Osteoblast (primary cell): ENCODE results near the gene PPP4R1. TPM values are rescaled to one million over a fixed set of nuclear protein-coding genes. Genes with fewer than 3 reads are reported as not detected.

Source experiments
- DNase-seq: peaks from one replicate; pipeline ENCODE4 v3.0.0; 2011; ENCODE audit warnings: low spot score, mixed read lengths; ENCODE audit not compliant: insufficient read length; ENCODE audit errors: missing footprints
- H2AFZ ChIP-seq: 2 replicates; pipeline ENCODE4 v1.6.0; 2011; ENCODE audit warnings: mild to moderate bottlenecking, low read length
- H3K27ac ChIP-seq: 2 replicates; pipeline ENCODE4 v1.5.1; 2011; ENCODE audit warnings: mild to moderate bottlenecking, low read depth, low read length, moderate library complexity
- H3K27me3 ChIP-seq: 2 replicates; pipeline ENCODE4 v1.6.0; 2012; ENCODE audit warnings: mild to moderate bottlenecking, control low read depth, inconsistent platforms, low read length, moderate library complexity; ENCODE audit not compliant: insufficient read depth
- H3K36me3 ChIP-seq: 2 replicates; pipeline ENCODE4 v1.5.1; 2011; ENCODE audit warnings: mild to moderate bottlenecking, low read length, control low read depth, moderate library complexity; ENCODE audit not compliant: insufficient read depth
- H3K4me1 ChIP-seq: 2 replicates; pipeline ENCODE4 v1.5.1; 2011; ENCODE audit warnings: mild to moderate bottlenecking, low read length, control low read depth, moderate library complexity; ENCODE audit not compliant: insufficient read depth
- H3K4me2 ChIP-seq: 2 replicates; pipeline ENCODE4 v1.6.0; 2011; ENCODE audit warnings: mild to moderate bottlenecking, low read length; ENCODE audit not compliant: insufficient read depth
- H3K4me3 ChIP-seq: fragments of 200-600 bp; sonication (generic); 3 replicates; pipeline ENCODE4 v1.5.1; 2012; ENCODE audit warnings: mild to moderate bottlenecking, low read length, inconsistent platforms; ENCODE audit not compliant: insufficient read depth
- H3K79me2 ChIP-seq: 2 replicates; pipeline ENCODE4 v1.6.0; 2012; ENCODE audit warnings: mild to moderate bottlenecking, low read length, control low read depth, inconsistent platforms; ENCODE audit not compliant: insufficient read depth
- H3K9me3 ChIP-seq: 2 replicates; pipeline ENCODE4 v1.5.1; 2011; ENCODE audit warnings: low read depth, low read length, control low read depth
- H4K20me1 ChIP-seq: 2 replicates; pipeline ENCODE4 v1.6.0; 2012; ENCODE audit warnings: mild to moderate bottlenecking, low read length, control low read depth; ENCODE audit not compliant: insufficient read depth
- total RNA-seq: library from RNA; depleted of rRNA; stranded (reverse); fragments of >200 nt; gene quantifications from 2 replicates; pipeline ENCODE4 v1.2.3, GENCODE V29; 2012
- TF ChIP-seq, protein P1 (sequence below): IDR thresholded peaks from 2 replicates; pipeline ENCODE4 v1.5.1; 2011; ENCODE audit warnings: mild to moderate bottlenecking, low read depth, low read length, moderate library complexity; ENCODE audit errors: extremely low read depth

Gene PPP4R1
- total RNA-seq, 1 donor: 143 TPM

DNA sequence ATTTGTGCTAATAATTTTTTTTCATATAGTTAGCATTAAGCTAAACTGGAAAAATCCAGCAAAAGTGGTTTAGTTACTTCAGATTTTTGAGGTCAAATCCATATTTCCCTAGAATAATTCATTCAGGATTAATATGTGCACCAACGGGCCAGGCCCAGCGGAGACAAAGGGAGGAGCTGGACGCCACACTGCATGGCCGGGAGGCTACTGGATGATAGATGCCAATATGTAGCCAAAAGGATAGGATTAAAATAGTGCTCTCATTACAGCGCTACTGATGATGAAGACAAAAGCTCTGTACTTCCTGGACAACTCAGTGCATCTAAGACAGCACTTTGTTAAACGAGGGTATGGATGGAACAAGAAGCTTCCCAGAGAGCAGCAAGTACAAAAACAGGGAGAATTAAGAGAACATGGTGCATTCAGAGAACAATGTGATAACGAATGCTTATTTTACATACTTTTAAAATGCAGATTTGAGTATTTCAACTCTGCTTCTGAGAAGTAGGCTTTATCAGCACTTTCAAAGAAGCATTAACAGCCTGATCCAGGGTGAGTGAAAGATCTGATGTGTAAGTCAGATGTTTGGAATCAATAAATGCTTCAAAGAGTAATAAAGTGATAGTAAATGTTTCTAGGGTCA is 39.8 kb downstream of the PPP4R1 start:
- Histone ChIP-seq H3K36me3 (peaks cover 43% of the 10 kb centered on the region), H3K27me3 (no peaks in the 10 kb centered on the region), H3K9me3 (no peaks in the 10 kb centered on the region), H3K4me2 (no peak overlapping the region), H2AFZ (no peak overlapping the region), H3K27ac (no peak overlapping the region), H4K20me1 (peaks cover 4% of the 10 kb centered on the region), H3K4me3 (no peak overlapping the region), H3K79me2 (peaks cover 27% of the 10 kb centered on the region), H3K4me1 (peaks cover 3% of the 10 kb centered on the region)
- no peak for DNase-seq
- TF ChIP-seq, protein P1, sequence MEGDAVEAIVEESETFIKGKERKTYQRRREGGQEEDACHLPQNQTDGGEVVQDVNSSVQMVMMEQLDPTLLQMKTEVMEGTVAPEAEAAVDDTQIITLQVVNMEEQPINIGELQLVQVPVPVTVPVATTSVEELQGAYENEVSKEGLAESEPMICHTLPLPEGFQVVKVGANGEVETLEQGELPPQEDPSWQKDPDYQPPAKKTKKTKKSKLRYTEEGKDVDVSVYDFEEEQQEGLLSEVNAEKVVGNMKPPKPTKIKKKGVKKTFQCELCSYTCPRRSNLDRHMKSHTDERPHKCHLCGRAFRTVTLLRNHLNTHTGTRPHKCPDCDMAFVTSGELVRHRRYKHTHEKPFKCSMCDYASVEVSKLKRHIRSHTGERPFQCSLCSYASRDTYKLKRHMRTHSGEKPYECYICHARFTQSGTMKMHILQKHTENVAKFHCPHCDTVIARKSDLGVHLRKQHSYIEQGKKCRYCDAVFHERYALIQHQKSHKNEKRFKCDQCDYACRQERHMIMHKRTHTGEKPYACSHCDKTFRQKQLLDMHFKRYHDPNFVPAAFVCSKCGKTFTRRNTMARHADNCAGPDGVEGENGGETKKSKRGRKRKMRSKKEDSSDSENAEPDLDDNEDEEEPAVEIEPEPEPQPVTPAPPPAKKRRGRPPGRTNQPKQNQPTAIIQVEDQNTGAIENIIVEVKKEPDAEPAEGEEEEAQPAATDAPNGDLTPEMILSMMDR: no peak

DNA sequence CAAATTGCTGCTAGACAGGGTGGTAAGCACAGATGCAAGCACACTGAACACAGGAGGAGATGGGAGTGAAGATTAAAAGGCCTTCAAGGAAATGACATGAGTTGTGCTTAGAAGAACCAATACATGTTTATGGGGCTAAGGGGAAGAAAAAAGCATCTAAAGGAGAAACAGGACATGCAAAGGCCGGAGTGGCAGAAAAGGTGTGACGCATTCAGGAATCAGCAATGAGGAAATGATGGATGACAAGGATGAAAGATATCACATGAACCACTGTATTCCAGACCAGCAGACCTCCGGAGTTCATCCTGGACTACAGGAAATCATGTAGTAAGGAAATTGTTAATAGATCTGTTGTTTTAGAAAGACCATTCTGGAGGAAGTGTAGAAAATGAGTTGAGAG is 42.8 kb downstream of the PPP4R1 start:
- H3K36me3 ChIP-seq: peaks cover 58% of the 10 kb centered on the region
- H3K27me3 ChIP-seq: no peaks in the 10 kb centered on the region
- H3K27ac ChIP-seq: no peak overlapping the region
- H3K79me2 ChIP-seq: peaks cover 27% of the 10 kb centered on the region
- peaks cover 2% of the 10 kb centered on the region for H4K20me1 ChIP-seq
- DNase-seq: no peak
- peaks cover 3% of the 10 kb centered on the region for H3K4me1 ChIP-seq
- no peak overlapping the region for H2AFZ ChIP-seq
- no peak overlapping the region for H3K4me3 ChIP-seq
- H3K4me2 ChIP-seq: no peak overlapping the region
- no peaks in the 10 kb centered on the region for H3K9me3 ChIP-seq
- TF ChIP-seq, protein P1: no peak

DNA sequence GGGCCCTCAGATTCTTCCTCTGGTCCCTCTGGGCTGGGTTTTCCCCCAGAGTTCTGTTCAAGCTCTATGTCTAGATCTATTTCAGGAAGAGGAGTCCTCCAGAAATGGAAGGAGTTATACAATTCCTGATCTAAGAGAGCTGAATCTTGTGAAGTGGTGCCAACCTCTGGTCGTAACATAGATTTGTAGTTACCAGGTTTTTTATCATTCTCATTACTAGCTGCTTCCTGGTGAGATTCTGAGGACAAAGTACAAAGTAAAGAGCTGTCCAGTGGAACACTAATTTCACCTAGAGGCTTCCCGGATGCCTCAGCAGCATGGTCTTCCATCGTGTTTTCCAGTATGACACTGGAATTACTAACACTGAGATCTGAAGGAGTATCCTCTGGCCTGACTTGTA is 44.1 kb downstream of the PPP4R1 start:
- Histone ChIP-seq H3K4me1 (no peaks in the 10 kb centered on the region), H3K27ac (no peak overlapping the region), H3K79me2 (peaks cover 34% of the 10 kb centered on the region), H3K27me3 (no peaks in the 10 kb centered on the region), H2AFZ (no peak overlapping the region), H4K20me1 (peaks cover 2% of the 10 kb centered on the region), H3K4me3 (no peak overlapping the region), H3K36me3 (peaks cover 60% of the 10 kb centered on the region), H3K4me2 (no peak overlapping the region), H3K9me3 (no peaks in the 10 kb centered on the region)
- TF ChIP-seq, protein P1: no peak
- no peak for DNase-seq

DNA sequence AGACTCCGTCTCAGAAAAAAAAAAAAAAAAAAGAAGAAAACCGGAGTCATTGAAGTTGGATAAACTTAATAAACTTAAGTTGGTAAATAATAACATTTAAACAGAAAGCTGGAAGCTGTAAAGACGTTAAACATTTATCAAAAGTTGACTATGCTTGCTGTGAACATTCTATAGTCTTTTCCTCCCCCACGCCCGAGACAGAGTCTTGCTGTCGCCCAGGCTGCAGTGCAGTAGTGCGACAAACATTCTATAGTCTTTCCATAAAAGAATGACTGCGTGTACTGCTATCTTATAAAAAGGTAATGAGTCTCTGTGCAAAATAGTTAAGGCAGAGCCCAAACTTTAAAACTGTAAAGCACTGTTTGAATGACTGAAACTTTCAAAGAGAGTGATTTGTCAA is 45.2 kb downstream of the PPP4R1 start:
- H3K4me3 ChIP-seq: no peak overlapping the region
- peaks cover 54% of the 10 kb centered on the region for H3K36me3 ChIP-seq
- peaks cover 34% of the 10 kb centered on the region for H3K79me2 ChIP-seq
- H3K9me3 ChIP-seq: no peaks in the 10 kb centered on the region
- DNase-seq: no peak
- H3K4me1 ChIP-seq: no peaks in the 10 kb centered on the region
- no peaks in the 10 kb centered on the region for H3K27me3 ChIP-seq
- TF ChIP-seq, protein P1: no peak
- H4K20me1 ChIP-seq: peaks cover 9% of the 10 kb centered on the region
- no peak overlapping the region for H3K4me2 ChIP-seq
- H3K27ac ChIP-seq: no peak overlapping the region
- H2AFZ ChIP-seq: no peak overlapping the region
